GM19438 (cell line): ENCODE data around the gene KIF18B.

ENCODE experiments used
- ATAC-seq: cut with Tn5 transposase; IDR thresholded peaks from one replicate; pipeline ENCODE4 v1.9.1; 2021; ENCODE audit warnings: low read depth; ENCODE audit not compliant: unreplicated experiment

KIF18B gene

GRCh38 chr17:44921122-44921882 is 26.3 kb downstream of the KIF18B start:
- no peak for ATAC-seq

- no peak for ATAC-seq
Measured at GRCh38 chr17:44920565-44920940, 27.0 kb downstream of the KIF18B start.

DNA sequence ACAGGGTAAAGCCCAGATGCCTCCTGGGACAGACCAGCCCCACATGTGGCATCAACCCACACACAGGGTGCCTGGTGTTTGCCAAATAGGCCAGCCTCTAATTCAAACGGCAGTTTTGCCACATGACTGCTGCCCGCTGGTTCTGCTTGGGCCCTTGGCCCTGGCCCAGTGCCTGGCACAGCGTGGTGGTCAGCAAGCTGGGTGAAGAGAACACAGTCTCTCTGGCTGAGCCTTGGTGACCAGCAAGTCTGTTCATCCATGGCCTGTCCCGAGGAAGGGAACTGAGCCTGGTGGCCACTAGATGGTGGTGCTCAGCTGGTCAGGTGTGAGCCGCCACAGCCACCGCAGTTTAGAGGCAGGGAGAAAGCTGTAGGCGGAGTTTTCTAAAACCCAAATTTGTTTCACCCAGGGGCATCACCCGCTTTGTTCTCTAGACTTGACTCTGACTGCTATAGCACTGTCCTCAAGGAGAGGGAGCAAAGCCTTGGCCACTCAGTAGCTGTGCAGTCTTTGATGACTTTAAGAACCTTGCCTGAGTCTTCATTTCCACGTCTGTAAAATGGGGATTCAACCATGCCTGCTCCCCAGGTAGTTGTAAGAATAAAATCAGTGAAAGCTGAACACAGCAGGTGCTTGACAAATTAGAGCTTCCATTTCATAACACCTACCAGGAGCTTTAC is 27.5 kb downstream of the KIF18B start:
- no peak for ATAC-seq

DNA sequence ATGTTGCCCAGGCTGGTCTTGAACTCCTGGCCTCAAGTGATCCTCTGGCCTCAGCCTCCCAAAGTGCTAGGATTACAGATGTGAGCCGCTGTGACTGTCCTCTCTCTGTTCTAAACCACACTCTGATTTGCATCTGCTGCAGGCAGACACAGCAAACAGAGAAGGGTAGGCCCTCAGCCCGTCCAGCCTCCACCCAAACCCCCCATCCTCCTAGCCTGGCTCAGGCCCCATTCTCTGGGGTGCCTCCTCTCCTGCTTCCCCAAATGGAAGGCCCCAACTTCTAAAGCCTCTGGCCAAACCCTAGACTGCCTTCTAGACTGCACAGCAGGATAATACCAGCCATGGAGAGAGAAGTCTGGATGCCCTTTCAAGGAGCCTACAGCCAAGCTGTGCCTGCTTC is 28.2 kb downstream of the KIF18B start:
- ATAC-seq: no peak

DNA sequence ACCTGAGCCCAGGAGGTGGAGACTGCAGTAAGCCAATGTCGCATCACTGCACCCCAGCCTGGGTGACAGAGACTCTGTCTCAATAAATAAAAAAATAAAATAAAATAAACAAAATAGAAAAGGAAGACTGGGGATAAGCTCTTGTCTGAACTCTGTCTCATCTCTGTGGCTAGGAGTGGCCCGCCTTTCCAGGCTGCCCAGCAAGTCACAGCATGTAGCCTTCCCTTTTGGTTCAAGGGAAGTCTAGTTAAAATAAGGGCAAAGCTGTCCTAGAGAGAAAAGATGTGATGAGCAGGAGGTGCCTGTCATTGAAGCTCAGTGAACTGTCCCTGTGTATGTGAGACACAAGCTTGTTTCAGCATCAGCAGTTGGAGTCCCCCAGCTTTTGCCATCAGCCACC is 29.6 kb downstream of the KIF18B start:
- no peak for ATAC-seq

GRCh38 chr17:44917456-44917855 is 30.1 kb downstream of the KIF18B start:
- no peak for ATAC-seq

DNA sequence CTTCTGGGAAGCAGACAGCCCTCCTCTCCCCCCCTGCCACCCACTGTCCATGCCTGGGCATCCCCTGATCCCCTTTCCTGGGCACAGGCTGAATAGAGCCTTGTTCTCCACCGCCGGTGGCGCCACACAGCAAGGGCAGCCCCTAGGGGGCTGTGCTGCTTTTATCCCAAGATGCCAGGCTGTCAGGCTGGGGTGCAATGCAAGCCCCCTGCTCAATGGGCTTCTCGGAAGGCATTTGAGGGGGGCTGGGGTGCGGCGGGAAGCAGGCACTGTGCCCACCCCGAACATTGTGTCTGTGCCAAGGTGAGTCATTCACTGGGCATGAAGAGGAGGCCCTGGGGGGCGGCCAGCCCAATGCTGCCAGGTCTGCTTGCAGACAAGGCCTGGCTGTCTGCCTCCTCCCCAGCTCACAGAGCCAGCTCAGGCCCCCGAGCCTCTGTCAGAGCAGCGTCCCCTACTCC is 30.8 kb downstream of the KIF18B start:
- no peak for ATAC-seq

DNA sequence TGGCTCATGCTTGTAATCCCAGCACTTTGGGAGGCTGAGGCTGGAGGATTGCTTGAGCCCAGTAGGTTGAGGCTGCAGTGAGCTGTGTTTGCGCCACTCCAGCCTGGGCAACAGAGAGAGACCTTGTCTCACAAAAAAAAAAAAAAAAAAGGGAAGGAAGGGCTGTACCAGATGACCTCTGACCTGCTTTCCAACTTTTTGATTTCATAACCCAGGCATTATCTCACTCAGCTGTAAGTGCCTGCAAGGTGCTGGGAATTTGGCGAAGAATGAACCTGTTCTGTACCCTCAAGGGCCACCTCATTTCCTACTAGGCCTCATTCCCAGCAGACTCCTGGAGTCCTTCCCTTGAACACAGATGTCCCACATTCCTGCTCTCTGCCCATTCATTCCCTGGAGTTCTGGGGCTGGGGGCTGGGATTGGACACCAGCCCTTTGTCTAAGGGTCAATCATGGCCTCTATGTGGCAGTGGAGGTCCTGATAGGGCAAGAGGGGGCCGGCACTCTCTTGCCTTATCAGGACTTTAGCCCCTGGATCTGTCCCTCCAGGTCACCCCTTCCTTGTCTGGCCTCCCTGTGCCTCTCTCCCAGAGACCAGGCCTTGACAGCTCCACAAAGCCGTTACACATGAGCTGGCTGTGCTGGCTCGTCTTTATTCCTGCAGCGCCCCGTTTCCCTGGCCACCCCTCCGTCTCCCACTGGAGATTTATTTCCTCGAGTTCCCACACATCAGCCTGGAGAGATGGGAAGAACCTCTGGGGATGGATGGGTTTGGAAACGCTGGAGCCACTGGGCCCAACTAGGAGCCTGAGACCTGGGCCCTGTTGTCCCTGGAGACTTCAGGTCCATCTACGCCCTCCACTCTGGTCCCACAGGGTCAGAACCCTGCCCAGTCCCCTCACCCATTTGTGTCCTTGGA is 31.5 kb downstream of the KIF18B start:
- ATAC-seq: no peak

DNA sequence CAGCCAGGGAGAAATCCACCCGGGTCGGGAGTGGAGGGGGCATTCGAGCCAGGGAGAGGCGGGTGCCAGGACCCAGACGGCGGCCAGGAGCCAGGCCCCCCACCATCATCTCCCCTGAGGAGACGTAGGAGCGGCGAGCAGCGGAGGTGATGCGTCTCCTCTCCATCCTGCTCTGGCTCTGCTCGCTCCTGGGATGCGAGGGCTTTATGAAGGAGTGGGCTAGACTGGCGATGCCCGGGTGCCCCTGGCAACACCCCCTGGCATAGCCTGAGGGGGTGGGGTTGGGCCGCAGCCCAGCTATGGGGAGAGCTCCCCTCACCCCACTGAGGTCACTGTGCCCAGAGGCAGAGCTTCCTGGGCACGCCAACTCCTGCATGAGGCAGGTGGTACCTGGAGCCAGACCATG is 32.2 kb downstream of the KIF18B start, which contains the start of gene GFAP:
GFAP (minus strand) TSS at position 180 of the 406 bp plus-strand sequence; CDS start at position 166, 14 bp downstream.
- no peak for ATAC-seq

GRCh38 chr17:44914698-44915271 is 32.8 kb downstream of the KIF18B start:
- ATAC-seq: no peak

GRCh38 chr17:44914148-44914547 is 33.4 kb downstream of the KIF18B start:
- no peak for ATAC-seq

DNA sequence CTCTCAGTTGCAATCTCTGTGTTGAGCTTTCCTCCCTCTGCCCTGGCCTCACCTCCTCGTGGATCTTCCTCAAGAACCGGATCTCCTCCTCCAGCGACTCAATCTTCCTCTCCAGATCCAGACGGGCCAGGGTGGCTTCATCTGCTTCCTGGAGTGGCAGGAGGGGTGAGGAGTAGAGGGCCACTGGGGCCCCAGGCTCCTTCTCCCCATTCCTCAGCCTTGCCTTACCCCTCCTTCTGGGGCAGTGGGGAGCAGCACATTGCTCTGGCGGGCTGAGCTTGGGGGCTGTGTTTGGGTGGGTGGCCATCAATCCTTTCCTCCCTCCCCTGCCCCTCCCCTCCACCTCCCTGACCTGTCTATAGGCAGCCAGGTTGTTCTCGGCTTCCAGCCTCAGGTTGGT is 33.9 kb downstream of the KIF18B start:
- no peak for ATAC-seq

- ATAC-seq: no peak
Measured at GRCh38 chr17:44912763-44913544, 34.6 kb downstream of the KIF18B start.

DNA sequence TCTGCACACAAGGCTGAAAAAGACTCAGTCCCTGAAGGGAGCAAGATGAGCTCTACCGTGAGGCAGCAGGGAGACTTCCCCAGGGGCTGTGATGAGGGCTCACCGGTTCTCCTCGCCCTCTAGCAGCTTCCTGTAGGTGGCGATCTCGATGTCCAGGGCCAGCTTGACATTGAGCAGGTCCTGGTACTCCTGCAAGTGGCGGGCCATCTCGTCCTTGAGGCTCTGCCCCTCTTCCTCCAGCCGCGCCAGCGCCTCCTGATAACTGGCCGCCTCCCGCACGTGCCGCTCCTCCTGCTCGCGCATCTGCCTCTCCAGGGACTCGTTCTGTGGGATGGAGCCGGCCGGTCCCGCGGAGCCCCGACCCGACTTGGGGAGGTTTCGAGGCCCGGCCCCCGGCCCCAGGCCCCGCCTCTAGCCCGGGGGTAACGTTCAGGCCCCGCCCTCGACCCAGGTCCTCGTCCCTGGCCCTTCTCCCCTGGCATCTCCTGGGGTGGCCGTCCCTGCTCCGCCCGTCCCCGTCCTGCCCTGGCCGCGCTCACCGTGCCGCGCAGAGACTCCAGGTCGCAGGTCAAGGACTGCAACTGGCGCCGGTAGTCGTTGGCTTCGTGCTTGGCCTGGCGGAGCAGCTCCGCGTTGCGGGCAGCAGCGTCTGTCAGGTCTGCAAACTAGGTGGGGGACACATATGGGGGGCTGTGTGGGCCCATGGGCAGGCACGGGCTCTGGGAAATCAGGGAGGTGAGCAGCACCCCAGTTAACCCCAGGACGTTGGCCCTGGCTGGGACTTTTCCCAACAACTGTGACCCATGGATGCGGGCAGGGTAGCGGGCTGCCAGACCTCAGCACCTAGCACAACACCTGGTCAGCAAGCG is 36.2 kb downstream of the KIF18B start:
- no peak for ATAC-seq

DNA sequence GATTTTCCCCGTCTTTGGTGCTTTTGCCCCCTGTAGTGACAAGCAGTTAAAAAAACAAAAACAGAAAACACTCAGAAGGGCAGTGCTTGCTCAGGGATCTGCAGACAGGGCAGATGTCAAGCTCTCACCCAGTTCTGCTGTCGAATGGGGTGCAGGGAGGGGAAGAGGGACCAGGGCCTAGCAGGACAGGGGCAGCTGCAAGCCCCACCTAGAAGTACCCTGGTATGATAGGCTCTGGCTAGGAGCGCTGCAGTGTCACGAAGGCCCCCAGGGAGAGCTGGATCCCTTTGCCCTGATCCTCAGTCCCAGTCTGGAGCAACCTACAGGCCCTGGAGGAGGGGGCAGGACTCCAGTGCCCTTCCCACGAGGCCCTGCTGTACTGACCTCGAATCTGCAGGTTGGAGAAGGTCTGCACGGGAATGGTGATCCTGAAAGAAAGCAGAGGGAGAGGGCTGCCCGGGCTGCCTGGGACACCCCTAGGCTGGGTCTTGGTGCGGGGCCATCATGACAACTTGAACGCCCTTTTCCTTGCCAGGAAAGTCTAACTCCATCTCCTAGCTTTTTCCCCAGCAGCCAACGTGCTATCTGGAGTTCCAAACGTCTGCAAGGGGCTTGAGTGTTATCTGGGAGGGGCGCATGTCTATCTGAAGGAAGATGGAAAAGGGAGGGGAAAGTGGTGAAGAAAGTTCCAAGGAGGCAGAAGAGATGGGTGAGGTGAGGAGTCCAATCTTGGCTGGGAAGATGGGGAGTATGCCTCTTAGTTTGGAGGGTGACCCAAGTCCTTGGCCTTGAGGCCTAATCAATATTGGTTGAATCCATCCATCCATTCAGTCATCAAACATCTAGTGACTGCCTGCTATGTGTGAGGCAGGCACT is 37.1 kb downstream of the KIF18B start:
- ATAC-seq: no peak

- ATAC-seq: no peak
Measured at GRCh38 chr17:44909681-44910144, 37.9 kb downstream of the KIF18B start.

- no peak for ATAC-seq
Measured at GRCh38 chr17:44908761-44909326, 38.7 kb downstream of the KIF18B start.
